Erythroblast (primary cell): ENCODE results near the gene EIF1AD.

Source experiments
- GATA1 ChIP-seq: IDR thresholded peaks from 2 replicates; pipeline ENCODE4 v1.6.1; 2011; ENCODE audit warnings: low read depth, mild to moderate bottlenecking, control low read depth, low read length, moderate library complexity
- POLR2A ChIP-seq: IDR thresholded peaks from 2 replicates; pipeline ENCODE4 v1.6.1; 2011; ENCODE audit warnings: mild to moderate bottlenecking, low read length

DNA sequence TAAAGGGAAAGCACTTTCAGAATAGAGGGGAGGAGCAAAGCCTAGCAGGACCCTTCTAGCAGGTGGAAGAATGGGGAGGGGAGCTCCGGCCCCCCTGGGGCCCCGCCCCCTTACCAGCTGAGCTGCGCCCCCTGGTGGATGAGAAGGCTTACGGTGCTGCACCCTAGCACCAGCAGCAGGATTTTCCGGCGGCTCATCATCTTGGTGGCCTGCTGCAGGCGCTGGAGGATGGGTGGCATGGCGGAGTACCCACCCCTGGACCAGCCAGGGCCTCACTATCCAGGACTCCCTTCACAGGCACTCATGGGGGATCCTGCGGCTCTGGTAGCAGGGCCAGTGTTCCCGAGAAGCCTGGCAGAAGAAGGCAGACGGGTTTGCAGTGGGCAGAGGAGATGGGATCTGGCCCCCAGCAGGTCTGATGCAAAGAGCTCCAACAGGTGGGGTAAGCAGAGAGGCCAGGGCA lies 43.3 kb upstream of the EIF1AD start:
- TF ChIP-seq POLR2A = no peak
- no peak for TF ChIP-seq GATA1
